ENCODE data around the gene DIP2A. TPM values are rescaled to one million over a fixed set of nuclear protein-coding genes. Genes with fewer than 3 reads are reported as not detected.

DIP2A gene
- total and polyA plus RNA-seq, 2 experiments from 2014 or later: 18.5 to 36.3 TPM

DNA sequence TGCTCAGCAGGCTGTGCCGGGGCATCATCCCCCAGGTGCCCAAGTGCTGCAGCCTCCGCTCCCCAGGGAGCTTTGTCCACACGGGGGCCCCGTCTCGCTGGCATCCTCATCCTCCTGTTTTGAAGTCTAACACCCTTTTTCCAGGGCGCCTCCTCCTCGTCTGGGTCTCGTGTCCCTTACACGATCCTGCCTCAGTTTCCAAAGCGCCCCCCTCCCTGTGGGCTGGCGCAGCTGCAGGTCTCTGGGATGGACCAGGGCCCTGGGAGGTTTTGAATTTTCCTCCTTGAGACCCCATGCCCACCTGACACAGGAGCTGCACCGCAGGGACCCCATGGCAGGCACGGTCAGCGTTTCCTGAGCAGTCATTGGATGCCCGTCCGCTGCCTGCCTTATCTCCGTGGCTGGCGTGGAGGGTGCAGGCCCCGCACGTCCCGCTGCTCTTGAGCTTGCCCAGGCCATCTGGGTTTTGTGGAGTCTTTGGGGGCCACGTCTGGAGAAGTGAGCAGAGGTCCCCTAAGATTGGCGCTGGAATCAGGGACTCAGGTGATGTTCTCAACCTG is 37.4 kb upstream of the DIP2A start:
- peaks cover 51% of the 10 kb centered on the region for H3K36me3 Mint-ChIP-seq (ENCODE audit: low read depth)
- no peak for DNase-seq (ENCODE audit: low spot score)

GRCh38 chr21:46421756-46422555 is 36.7 kb upstream of the DIP2A start:
- H3K27ac ChIP-seq (ENCODE audit: low read depth): peak overlapping the region; percentile 70; the same call in 1 of the 2 replicates
- no peaks in the 10 kb centered on the region for H3K9me2 ChIP-seq (ENCODE audit: insufficient read depth)
- H3K4me3 Mint-ChIP-seq: no peak overlapping the region
- peaks cover 13% of the 10 kb centered on the region for H3K4me1 ChIP-seq (ENCODE audit: insufficient read depth)
- no peaks in the 10 kb centered on the region; the same call in 2 of the 3 replicates for H3K9me3 Mint-ChIP-seq
- 0 out of 2 replicates have a peak, but pooled peaks cover 6% of the 10 kb centered on the region for H3F3A ChIP-seq (replicated peaks; ENCODE audit: low read depth)
- peaks cover 31% of the 10 kb centered on the region for H3K4me1 Mint-ChIP-seq
- H3K4me3 ChIP-seq: no peak overlapping the region
- H3K79me2 ChIP-seq (replicated peaks; ENCODE audit: insufficient read depth): no peaks in the 10 kb centered on the region
- peaks cover 50% of the 10 kb centered on the region for H3K36me3 Mint-ChIP-seq (ENCODE audit: low read depth)
- H3K4me2 ChIP-seq: no peak overlapping the region
- ATAC-seq (no peak; the same call in 1 of the 3 replicates), DNase-seq (ENCODE audit: low spot score) (no peak)
- peaks cover 6% of the 10 kb centered on the region; the same call in 1 of the 2 replicates for H3K36me3 ChIP-seq (ENCODE audit: insufficient read depth)
- H3K27me3 Mint-ChIP-seq (ENCODE audit: insufficient read depth, low read depth, poor library complexity): peaks cover 15% of the 10 kb centered on the region
- no peak overlapping the region for H2AFZ ChIP-seq
- H4K20me1 ChIP-seq (replicated peaks; ENCODE audit: insufficient read depth): no peaks in the 10 kb centered on the region
- no peaks in the 10 kb centered on the region for H3K27me3 ChIP-seq (ENCODE audit: insufficient read depth)
- peak overlapping the region; percentile 91 for H3K27ac Mint-ChIP-seq
- no peak for TF ChIP-seq ZNF462 (CRISPR knock-in tag; IDR thresholded peaks at IDR 0.05)
- no peak for TF ChIP-seq STAT1 (IDR thresholded peaks at IDR 0.05; ENCODE audit: unreplicated experiment)

More for the DNA sequence above, 37.4 kb upstream of the DIP2A start:
- TF ChIP-seq ZNF114 (CRISPR knock-in tag; IDR thresholded peaks at IDR 0.05): no peak
- no peak for TF ChIP-seq CREB1 (CRISPR knock-in tag; IDR thresholded peaks at IDR 0.05; ENCODE audit: low read depth)
- peak in 1 of 2 experiments; percentile 31; a peak in 1 of 4 replicates for TF ChIP-seq CTCF (conservative IDR thresholded peaks at IDR 0.05; ENCODE audit: low read depth in 2 of 2)
- Histone ChIP-seq H3F3A (replicated peaks; ENCODE audit: low read depth) (0 out of 2 replicates have a peak, but pooled peaks cover 6% of the 10 kb centered on the region), H3K9me2 (ENCODE audit: insufficient read depth) (no peaks in the 10 kb centered on the region), H3K36me3 (ENCODE audit: insufficient read depth) (peaks cover 6% of the 10 kb centered on the region), H2AFZ (no peak overlapping the region), H3K27me3 (ENCODE audit: insufficient read depth) (no peaks in the 10 kb centered on the region), H4K20me1 (replicated peaks; ENCODE audit: insufficient read depth) (no peaks in the 10 kb centered on the region), H3K27ac (ENCODE audit: low read depth) (no peak overlapping the region), H3K4me3 (no peak overlapping the region), H3K79me2 (replicated peaks; ENCODE audit: insufficient read depth) (no peaks in the 10 kb centered on the region), H3K4me1 (ENCODE audit: insufficient read depth) (peaks cover 13% of the 10 kb centered on the region), H3K4me2 (no peak overlapping the region)
- H3K4me3 Mint-ChIP-seq: no peak overlapping the region
- H3K4me1 Mint-ChIP-seq: peaks cover 31% of the 10 kb centered on the region
- H3K9me3 Mint-ChIP-seq: no peaks in the 10 kb centered on the region; the same call in 2 of the 3 replicates
- peaks cover 15% of the 10 kb centered on the region for H3K27me3 Mint-ChIP-seq (ENCODE audit: insufficient read depth, low read depth, poor library complexity)
- no peak overlapping the region; the same call in 1 of the 2 replicates for H3K27ac Mint-ChIP-seq
- no peak for ATAC-seq

Data from GM23338 (cell line).